HG02678 (cell line): ENCODE measurements around the gene CNNM3.

Experiments
- ATAC-seq: cut with Tn5 transposase; IDR thresholded peaks from one replicate; pipeline ENCODE4 v1.9.1; 2021; ENCODE audit warnings: mild to moderate bottlenecking, moderate library complexity; ENCODE audit not compliant: unreplicated experiment

CNNM3 gene

GRCh38 chr2:96816836-96817702 lies 1.0 kb downstream of the CNNM3 start:
- ATAC-seq, result no peak

- ATAC-seq, result no peak
Observed at GRCh38 chr2:96817882-96818281, 1.8 kb downstream of the CNNM3 start.

GRCh38 chr2:96819128-96819875 lies 3.2 kb downstream of the CNNM3 start:
- no peak for ATAC-seq

- ATAC-seq, result no peak
Observed at GRCh38 chr2:96819876-96820511, 3.9 kb downstream of the CNNM3 start.

- ATAC-seq, result no peak
Observed at GRCh38 chr2:96821113-96821675, 5.1 kb downstream of the CNNM3 start.

GRCh38 chr2:96822786-96823185 lies 6.7 kb downstream of the CNNM3 start:
- ATAC-seq, result no peak

- ATAC-seq, result no peak
Observed at GRCh38 chr2:96823198-96823597, 7.1 kb downstream of the CNNM3 start.

- no peak for ATAC-seq
Observed at GRCh38 chr2:96824079-96824870, 8.2 kb downstream of the CNNM3 start.

- ATAC-seq, result no peak
Observed at GRCh38 chr2:96825057-96825456, 9.0 kb downstream of the CNNM3 start.

GRCh38 chr2:96826546-96827278 lies 10.6 kb downstream of the CNNM3 start:
- no peak for ATAC-seq

- no peak for ATAC-seq
Observed at GRCh38 chr2:96828436-96828835, 12.4 kb downstream of the CNNM3 start.

GRCh38 chr2:96828874-96829273 lies 12.8 kb downstream of the CNNM3 start:
- ATAC-seq, result no peak

GRCh38 chr2:96830044-96830562 lies 14.0 kb downstream of the CNNM3 start:
- no peak for ATAC-seq

- ATAC-seq, result no peak
Observed at GRCh38 chr2:96831679-96832078, 15.6 kb downstream of the CNNM3 start.

- ATAC-seq, result no peak
Observed at GRCh38 chr2:96832408-96832753, 16.3 kb downstream of the CNNM3 start.

GRCh38 chr2:96832754-96833507 lies 16.9 kb downstream of the CNNM3 start:
- ATAC-seq, result no peak

GRCh38 chr2:96835830-96836229 lies 19.8 kb downstream of the CNNM3 start:
- ATAC-seq, result no peak

GRCh38 chr2:96837575-96837974 lies 21.5 kb downstream of the CNNM3 start:
- ATAC-seq, result no peak
